A673 (cell line): ENCODE measurements around the gene SGCD. TPM values are rescaled to one million over a fixed set of nuclear protein-coding genes. Genes with fewer than 3 reads are reported as not detected.

ENCODE experiments used
- BruUV-seq: library from RNA; stranded (reverse); fragments of 400-500 nt; replicated peaks from 2 replicates; lab custom pipeline; 2021; lab: Mats Ljungman, UMichigan
- CTCF ChIA-PET: fragments of 300-600 bp; sonication (Branson Sonifier 250); formaldehyde crosslinking; loops from one replicate; lab custom pipeline; 2022; ENCODE audit warnings: antibody characterized with exemption; lab: Charles Lee
- POLR2A ChIA-PET: fragments of 300-600 bp; sonication (Branson Sonifier 250); formaldehyde crosslinking; loops from one replicate; lab custom pipeline; 2022; ENCODE audit warnings: antibody characterized with exemption; ENCODE audit not compliant: low non-redundant PET; lab: Charles Lee
- DNase-seq: peaks from one replicate; pipeline ENCODE4 v3.0.0-alpha.2; 2015; ENCODE audit warnings: low spot score
- H3K27ac ChIP-seq: fragments of 200-600 bp; sonication (generic); 2 replicates; pipeline ENCODE4 v1.5.1; 2016; ENCODE audit warnings: mixed run types, low read depth, mild to moderate bottlenecking, mixed read lengths, antibody characterized with exemption, low read length; ENCODE audit not compliant: poor library complexity, severe bottlenecking
- H3K27me3 ChIP-seq: fragments of 200-600 bp; sonication (generic); replicated peaks from 2 replicates; pipeline ENCODE4 v1.6.1; 2017; ENCODE audit warnings: mixed run types, low read depth, mild to moderate bottlenecking, mixed read lengths, antibody characterized with exemption, low read length; ENCODE audit not compliant: insufficient read depth, poor library complexity
- H3K36me3 ChIP-seq: fragments of 200-600 bp; sonication (generic); 2 replicates; pipeline ENCODE4 v1.6.1; 2016; ENCODE audit warnings: mixed run types, mild to moderate bottlenecking, mixed read lengths, antibody characterized with exemption, low read length; ENCODE audit not compliant: insufficient read depth, poor library complexity, severe bottlenecking
- H3K4me1 ChIP-seq: fragments of 200-600 bp; sonication (generic); 2 replicates; pipeline ENCODE4 v1.6.1; 2017; ENCODE audit warnings: mixed run types, mild to moderate bottlenecking, mixed read lengths, antibody characterized with exemption, low read length; ENCODE audit not compliant: insufficient read depth, poor library complexity, severe bottlenecking
- H3K4me3 ChIP-seq: fragments of 200-600 bp; sonication (generic); 2 replicates; pipeline ENCODE4 v1.5.1; 2016; ENCODE audit warnings: low read depth, mixed run types, mild to moderate bottlenecking, mixed read lengths, low read length; ENCODE audit not compliant: poor library complexity, severe bottlenecking
- H3K9me3 ChIP-seq: fragments of 200-600 bp; sonication (generic); 2 replicates; pipeline ENCODE4 v1.6.1; 2016; ENCODE audit warnings: mixed run types, low read depth, mild to moderate bottlenecking, mixed read lengths, antibody characterized with exemption, low read length; ENCODE audit not compliant: poor library complexity, severe bottlenecking
- CTCF ChIP-seq: fragments of 300-800, 200-600 bp; sonication (generic); conservative IDR thresholded peaks from 2 replicates; pipeline ENCODE4 v1.5.1; 2017; ENCODE audit warnings: low read depth, mild to moderate bottlenecking, antibody characterized with exemption, low read length, moderate library complexity, mixed read lengths
- EZH2 ChIP-seq: fragments of 200-600 bp; sonication (generic); IDR thresholded peaks from 2 replicates; pipeline ENCODE4 v1.6.1; 2017; ENCODE audit warnings: borderline replicate concordance, low read depth, mild to moderate bottlenecking, mixed read lengths, antibody characterized with exemption, low read length; ENCODE audit not compliant: poor library complexity, severe bottlenecking
- intact Hi-C: fragments of 100-400 bp; cut with micrococcal nuclease; formaldehyde crosslinking; loops from one replicate; pipeline ENCODE4 v1.10.0; 2022; ENCODE audit not compliant: unreplicated experiment
- total RNA-seq: library from RNA; stranded (reverse); gene quantifications from 2 replicates; pipeline ENCODE4 v1.2.3, GENCODE V29; 2021

The SGCD gene
- total RNA-seq, 1 experiment from 2014 or later = 0.17 TPM

GRCh38 chr5:156476158-156476551, 149.2 kb downstream of the SGCD start:
- H3K27ac ChIP-seq = no peak overlapping the region
- no peak for TF ChIP-seq EZH2
- no peak for TF ChIP-seq CTCF
- ChIA-PET CTCF (no interaction called here), POLR2A (no interaction called here)
- no peaks in the 10 kb centered on the region for H3K4me1 ChIP-seq
- no peak for DNase-seq
- intact Hi-C loops = no loop called here
- no peaks in the 10 kb centered on the region for H3K27me3 ChIP-seq
- H3K4me3 ChIP-seq = no peak overlapping the region
- no TSS peak for BruUV-seq
- no peaks in the 10 kb centered on the region for H3K9me3 ChIP-seq
- H3K36me3 ChIP-seq = no peaks in the 10 kb centered on the region

- no TSS peak for BruUV-seq
- CTCF ChIA-PET = no interaction called here
Measured at GRCh38 chr5:156476678-156477077, 149.7 kb downstream of the SGCD start.

GRCh38 chr5:156477196-156477595, 150.2 kb downstream of the SGCD start:
- H3K27ac ChIP-seq = no peak overlapping the region
- no peak for DNase-seq
- no peaks in the 10 kb centered on the region for H3K27me3 ChIP-seq
- H3K4me1 ChIP-seq = no peaks in the 10 kb centered on the region
- no TSS peak for BruUV-seq
- POLR2A ChIA-PET = no interaction called here
- H3K36me3 ChIP-seq = no peaks in the 10 kb centered on the region
- intact Hi-C loops = no loop called here
- CTCF ChIA-PET = no interaction called here
- TF ChIP-seq CTCF = no peak
- TF ChIP-seq EZH2 = no peak
- H3K4me3 ChIP-seq = no peak overlapping the region
- H3K9me3 ChIP-seq = no peaks in the 10 kb centered on the region

More at GRCh38 chr5:156476678-156477077, 149.7 kb downstream of the SGCD start:
- Histone ChIP-seq H3K9me3 (no peaks in the 10 kb centered on the region), H3K36me3 (no peaks in the 10 kb centered on the region), H3K27ac (no peak overlapping the region), H3K4me1 (no peaks in the 10 kb centered on the region), H3K27me3 (no peaks in the 10 kb centered on the region), H3K4me3 (no peak overlapping the region)
- TF ChIP-seq CTCF (no peak), EZH2 (no peak)
- intact Hi-C loops = no loop called here
- POLR2A ChIA-PET = no interaction called here
- DNase-seq = no peak
